ENCODE data around the gene CFAP298.

Gene CFAP298

GRCh38 chr21:32569261-32570230 lies 42.6 kb downstream of the CFAP298 start:
- Histone ChIP-seq H3K4me2 (ENCODE audit: insufficient read depth, low read length, poor library complexity, severe bottlenecking) (peak overlapping the region; percentile 89), H2BK15ac (ENCODE audit: low read length) (peak overlapping the region; percentile 41), H3K27ac (replicated peaks; ENCODE audit: low read length) (peak overlapping the region; percentile 67), H4K91ac (ENCODE audit: low read depth, low read length, poor library complexity) (no peak overlapping the region), H3K9me3 (replicated peaks in 1 of 2; ENCODE audit: control insufficient read depth in 2 of 2, insufficient read depth in 1 of 2, low read depth in 1 of 2, low read length in 2 of 2) (peaks cover 2 to 3% of the 10 kb centered on the region in 2 donors), H3K23ac (ENCODE audit: low read depth, low read length, poor library complexity) (peak overlapping the region; percentile 71), H3K4me3 (ENCODE audit: low read length in 2 of 2) (peak overlapping the region; percentile 52 to 84), H2BK120ac (ENCODE audit: low read depth, low read length) (peak overlapping the region; percentile 14), H2AK5ac (ENCODE audit: low read depth, low read length) (no peak overlapping the region), H2BK5ac (ENCODE audit: low read length) (no peak overlapping the region), H2BK12ac (ENCODE audit: low read length) (no peak overlapping the region), H3K36me3 (replicated peaks in 1 of 2; ENCODE audit: control insufficient read depth in 2 of 2, insufficient read depth in 2 of 2, low read length in 2 of 2) (no peaks in the 10 kb centered on the region), H3K14ac (ENCODE audit: low read length) (peak overlapping the region; percentile 98), H2AFZ (ENCODE audit: low read length) (peak overlapping the region; percentile 98), H3K18ac (ENCODE audit: low read length) (peak overlapping the region; percentile 98), H3K4ac (ENCODE audit: low read length) (no peak overlapping the region), H3K9ac (ENCODE audit: low read depth, low read length, poor library complexity) (peak overlapping the region; percentile 92), H4K8ac (ENCODE audit: low read depth, low read length) (no peak overlapping the region), H3K4me1 (ENCODE audit: control insufficient read depth in 2 of 2, insufficient read depth in 1 of 2, low read depth in 1 of 2, low read length in 2 of 2) (peaks cover 1 to 3% of the 10 kb centered on the region in 2 donors), H3K79me1 (ENCODE audit: low read depth, low read length) (no peaks in the 10 kb centered on the region), H3K27me3 (ENCODE audit: control insufficient read depth in 3 of 3, insufficient read depth in 3 of 3, low read depth in 1 of 3, low read length in 3 of 3) (peaks cover 0 to 16% (median 1%) of the 10 kb centered on the region in 3 experiments)
- no CpG with 5 or more reads among the region's 61 CpGs for WGBS, 2 donors (ENCODE audit: extremely low coverage in 2 of 2, insufficient read length in 2 of 2, insufficient replicate concordance in 1 of 2)
- DNase-seq (ENCODE audit: low spot score) = peak; percentile 79

- Histone ChIP-seq H3K9me3 (replicated peaks in 1 of 2; ENCODE audit: control insufficient read depth in 2 of 2, insufficient read depth in 1 of 2, low read depth in 1 of 2, low read length in 2 of 2) (peaks cover 2 to 4% of the 10 kb centered on the region in 2 donors), H3K27me3 (ENCODE audit: control insufficient read depth in 3 of 3, insufficient read depth in 3 of 3, low read depth in 1 of 3, low read length in 3 of 3) (peaks cover 0 to 9% (median 1%) of the 10 kb centered on the region in 3 experiments), H3K79me1 (ENCODE audit: low read depth, low read length) (no peaks in the 10 kb centered on the region), H4K8ac (ENCODE audit: low read depth, low read length) (no peak overlapping the region), H3K4me2 (ENCODE audit: insufficient read depth, low read length, poor library complexity, severe bottlenecking) (no peak overlapping the region), H2AK5ac (ENCODE audit: low read depth, low read length) (no peak overlapping the region), H3K4ac (ENCODE audit: low read length) (no peak overlapping the region), H2AFZ (ENCODE audit: low read length) (no peak overlapping the region), H3K36me3 (replicated peaks in 1 of 2; ENCODE audit: control insufficient read depth in 2 of 2, insufficient read depth in 2 of 2, low read length in 2 of 2) (no peaks in the 10 kb centered on the region), H2BK5ac (ENCODE audit: low read length) (peak overlapping the region; percentile 7), H3K4me1 (ENCODE audit: control insufficient read depth in 2 of 2, insufficient read depth in 1 of 2, low read depth in 1 of 2, low read length in 2 of 2) (peaks cover 1 to 3% of the 10 kb centered on the region in 2 donors), H3K14ac (ENCODE audit: low read length) (no peak overlapping the region), H3K23ac (ENCODE audit: low read depth, low read length, poor library complexity) (no peak overlapping the region), H3K9ac (ENCODE audit: low read depth, low read length, poor library complexity) (no peak overlapping the region), H3K27ac (replicated peaks; ENCODE audit: low read length) (no peak overlapping the region), H4K91ac (ENCODE audit: low read depth, low read length, poor library complexity) (no peak overlapping the region), H2BK12ac (ENCODE audit: low read length) (no peak overlapping the region), H3K4me3 (ENCODE audit: low read length in 2 of 2) (no peak overlapping the region), H2BK120ac (ENCODE audit: low read depth, low read length) (no peak overlapping the region), H2BK15ac (ENCODE audit: low read length) (no peak overlapping the region), H3K18ac (ENCODE audit: low read length) (no peak overlapping the region)
- no peak for DNase-seq (ENCODE audit: low spot score)
- WGBS, 2 donors (ENCODE audit: extremely low coverage in 2 of 2, insufficient read length in 2 of 2, insufficient replicate concordance in 1 of 2) = no CpG with 5 or more reads among the region's 8 CpGs
These were observed 44.6 kb downstream of the CFAP298 start for GRCh38 chr21:32567626-32568025.

DNA sequence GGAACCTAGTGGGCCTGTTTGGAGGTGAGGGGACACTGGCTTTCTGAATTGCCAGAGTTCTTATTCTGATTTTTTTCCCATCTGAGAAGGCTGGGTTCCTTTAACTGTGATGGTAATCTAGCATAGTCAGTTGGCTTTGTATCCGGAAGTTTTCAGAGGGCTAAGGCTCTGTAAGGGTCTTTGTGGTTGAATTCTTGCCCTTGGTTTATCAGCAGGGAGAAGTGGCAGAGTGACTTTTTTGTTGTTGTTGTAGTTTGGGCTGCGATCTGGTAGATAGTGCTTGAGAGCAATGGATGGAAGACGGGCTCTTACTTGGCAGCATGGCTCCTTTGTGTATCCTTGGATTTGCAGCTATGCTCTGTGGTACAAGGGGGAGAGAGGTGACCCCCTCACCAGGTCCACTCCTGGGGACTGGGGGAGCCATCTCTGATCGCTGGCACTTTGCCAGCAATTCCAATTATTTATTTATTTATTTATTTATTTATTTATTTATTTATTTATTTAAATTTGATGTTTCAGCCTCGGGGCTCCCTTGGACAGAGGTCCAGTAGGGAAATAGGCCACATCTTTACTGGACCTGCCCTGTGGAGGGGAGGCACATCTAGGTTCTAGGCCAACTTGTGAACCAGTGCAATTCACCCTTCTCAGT lies 45.3 kb downstream of the CFAP298 start:
- Histone ChIP-seq H3K9me3 (replicated peaks in 1 of 2; ENCODE audit: control insufficient read depth in 2 of 2, insufficient read depth in 1 of 2, low read depth in 1 of 2, low read length in 2 of 2) (peaks cover 2 to 4% of the 10 kb centered on the region in 2 donors), H3K18ac (ENCODE audit: low read length) (no peak overlapping the region), H4K8ac (ENCODE audit: low read depth, low read length) (no peak overlapping the region), H2AFZ (ENCODE audit: low read length) (no peak overlapping the region), H3K27me3 (ENCODE audit: control insufficient read depth in 3 of 3, insufficient read depth in 3 of 3, low read depth in 1 of 3, low read length in 3 of 3) (peaks cover 0 to 9% (median 1%) of the 10 kb centered on the region in 3 experiments), H3K4me3 (ENCODE audit: low read length in 2 of 2) (no peak overlapping the region), H3K4me1 (ENCODE audit: control insufficient read depth in 2 of 2, insufficient read depth in 1 of 2, low read depth in 1 of 2, low read length in 2 of 2) (peaks cover 1 to 3% of the 10 kb centered on the region in 2 donors), H3K23ac (ENCODE audit: low read depth, low read length, poor library complexity) (no peak overlapping the region), H2BK15ac (ENCODE audit: low read length) (no peak overlapping the region), H3K36me3 (replicated peaks in 1 of 2; ENCODE audit: control insufficient read depth in 2 of 2, insufficient read depth in 2 of 2, low read length in 2 of 2) (no peaks in the 10 kb centered on the region), H2BK120ac (ENCODE audit: low read depth, low read length) (no peak overlapping the region), H2BK5ac (ENCODE audit: low read length) (no peak overlapping the region), H3K79me1 (ENCODE audit: low read depth, low read length) (no peaks in the 10 kb centered on the region), H4K91ac (ENCODE audit: low read depth, low read length, poor library complexity) (no peak overlapping the region), H2BK12ac (ENCODE audit: low read length) (no peak overlapping the region), H3K14ac (ENCODE audit: low read length) (no peak overlapping the region), H3K9ac (ENCODE audit: low read depth, low read length, poor library complexity) (no peak overlapping the region), H3K4ac (ENCODE audit: low read length) (no peak overlapping the region), H3K27ac (replicated peaks; ENCODE audit: low read length) (no peak overlapping the region), H3K4me2 (ENCODE audit: insufficient read depth, low read length, poor library complexity, severe bottlenecking) (no peak overlapping the region), H2AK5ac (ENCODE audit: low read depth, low read length) (no peak overlapping the region)
- no peak for DNase-seq (ENCODE audit: low spot score)
- WGBS, 2 donors (ENCODE audit: extremely low coverage in 2 of 2, insufficient read length in 2 of 2, insufficient replicate concordance in 1 of 2) = no CpG with 5 or more reads among the region's 5 CpGs
